Astrocyte (in vitro differentiated cells and primary cell): Measurements from ENCODE around the gene DES. TPM values are rescaled to one million over a fixed set of nuclear protein-coding genes. Genes with fewer than 3 reads are reported as not detected.

ENCODE experiments used
- DNase-seq: peaks from one replicate; pipeline ENCODE4 v3.0.0-alpha.2; 2010; ENCODE audit warnings: low read depth
- FAIRE-seq: peaks from 2 replicates; lab custom pipeline; 2011; peaks lifted over from hg19 to GRCh38; lab: Jason Lieb, UNC
- H2AFZ ChIP-seq: 2 replicates; pipeline ENCODE4 v1.6.0; 2012; ENCODE audit warnings: low read depth, low read length, inconsistent platforms
- H3K27ac ChIP-seq: 2 replicates; pipeline ENCODE4 v1.5.1; 2011; ENCODE audit warnings: low read depth, low read length, inconsistent platforms
- H3K27me3 ChIP-seq: 2 replicates; pipeline ENCODE4 v1.6.0; 2011; ENCODE audit warnings: low read length, inconsistent platforms; ENCODE audit not compliant: insufficient read depth
- H3K36me3 ChIP-seq: 2 replicates; pipeline ENCODE4 v1.5.1; 2011; ENCODE audit warnings: low read length, inconsistent platforms; ENCODE audit not compliant: insufficient read depth
- H3K4me1 ChIP-seq: 2 replicates; pipeline ENCODE4 v1.5.1; 2011; ENCODE audit warnings: low read length, inconsistent platforms; ENCODE audit not compliant: insufficient read depth
- H3K4me2 ChIP-seq: 2 replicates; pipeline ENCODE4 v1.6.0; 2012; ENCODE audit warnings: low read length, inconsistent platforms
- H3K4me3 ChIP-seq: 2 replicates; pipeline ENCODE4 v1.5.1; 2011; ENCODE audit warnings: low read depth, mild to moderate bottlenecking, low read length, inconsistent platforms; ENCODE audit not compliant: insufficient read depth
- H3K79me2 ChIP-seq: 2 replicates; pipeline ENCODE4 v1.6.0; 2012; ENCODE audit warnings: mild to moderate bottlenecking, low read length, inconsistent platforms; ENCODE audit not compliant: insufficient read depth
- H3K9ac ChIP-seq: 2 replicates; pipeline ENCODE4 v1.6.0; 2012; ENCODE audit warnings: mild to moderate bottlenecking, low read length, inconsistent platforms
- H3K9me3 ChIP-seq: 2 replicates; pipeline ENCODE4 v1.5.1; 2012; ENCODE audit warnings: low read depth, mild to moderate bottlenecking, low read length, inconsistent platforms; ENCODE audit not compliant: insufficient read depth
- H4K20me1 ChIP-seq: 2 replicates; pipeline ENCODE4 v1.6.0; 2012; ENCODE audit warnings: low read length, inconsistent platforms; ENCODE audit not compliant: insufficient read depth
- H3K27ac Mint-ChIP-seq: one replicate; pipeline ENCODE4 v1.8.0; 2021; ENCODE audit warnings: mild to moderate bottlenecking, mixed read lengths; ENCODE audit not compliant: unreplicated experiment
- H3K27me3 Mint-ChIP-seq: one replicate; pipeline ENCODE4 v1.8.0; 2021; ENCODE audit warnings: low read depth, mixed read lengths; ENCODE audit not compliant: unreplicated experiment
- H3K36me3 Mint-ChIP-seq: one replicate; pipeline ENCODE4 v1.8.0; 2021; ENCODE audit warnings: low read depth, mixed read lengths; ENCODE audit not compliant: unreplicated experiment
- H3K4me1 Mint-ChIP-seq: one replicate; pipeline ENCODE4 v1.8.0; 2021; ENCODE audit warnings: low read depth, mixed read lengths; ENCODE audit not compliant: unreplicated experiment
- H3K4me3 Mint-ChIP-seq: one replicate; pipeline ENCODE4 v1.8.0; 2021; ENCODE audit warnings: mild to moderate bottlenecking, moderate library complexity, mixed read lengths; ENCODE audit not compliant: unreplicated experiment
- H3K9me3 Mint-ChIP-seq: one replicate; pipeline ENCODE4 v1.8.0; 2021; ENCODE audit warnings: mild to moderate bottlenecking, mixed read lengths; ENCODE audit not compliant: unreplicated experiment
- CTCF ChIP-seq: IDR thresholded peaks from 2 replicates; pipeline ENCODE4 v1.5.1; 2011; ENCODE audit warnings: low read depth, mild to moderate bottlenecking, inconsistent platforms, low read length, moderate library complexity; ENCODE audit not compliant: insufficient read depth
- EZH2 ChIP-seq: IDR thresholded peaks from 2 replicates; pipeline ENCODE4 v1.6.1; 2012; ENCODE audit warnings: mild to moderate bottlenecking, low read length, inconsistent platforms; ENCODE audit not compliant: insufficient read depth
- total RNA-seq: library from RNA; stranded (reverse); gene quantifications from 2 replicates; pipeline ENCODE4 v1.2.1, GENCODE V29; 2021

DES gene
- total RNA-seq, 1 donor from 2014 or later = 5.4 TPM

- Histone ChIP-seq H3K4me3 (no peak overlapping the region), H3K79me2 (no peaks in the 10 kb centered on the region), H3K9ac (no peak overlapping the region), H3K27ac (no peak overlapping the region), H3K27me3 (no peaks in the 10 kb centered on the region), H3K4me2 (no peak overlapping the region), H2AFZ (no peak overlapping the region), H3K36me3 (no peaks in the 10 kb centered on the region), H3K4me1 (peaks cover 10% of the 10 kb centered on the region), H4K20me1 (no peaks in the 10 kb centered on the region), H3K9me3 (no peaks in the 10 kb centered on the region)
- no peaks in the 10 kb centered on the region for H3K36me3 Mint-ChIP-seq
- peaks cover 3% of the 10 kb centered on the region for H3K27me3 Mint-ChIP-seq
- no peak overlapping the region for H3K4me3 Mint-ChIP-seq
- TF ChIP-seq CTCF (no peak), EZH2 (no peak)
- DNase-seq (no peak), FAIRE-seq (no peak)
- peaks cover 36% of the 10 kb centered on the region for H3K4me1 Mint-ChIP-seq
- H3K27ac Mint-ChIP-seq = no peak overlapping the region
- no peaks in the 10 kb centered on the region for H3K9me3 Mint-ChIP-seq
These were observed 16.6 kb upstream of the DES start for GRCh38 chr2:219401606-219402005.

DNA sequence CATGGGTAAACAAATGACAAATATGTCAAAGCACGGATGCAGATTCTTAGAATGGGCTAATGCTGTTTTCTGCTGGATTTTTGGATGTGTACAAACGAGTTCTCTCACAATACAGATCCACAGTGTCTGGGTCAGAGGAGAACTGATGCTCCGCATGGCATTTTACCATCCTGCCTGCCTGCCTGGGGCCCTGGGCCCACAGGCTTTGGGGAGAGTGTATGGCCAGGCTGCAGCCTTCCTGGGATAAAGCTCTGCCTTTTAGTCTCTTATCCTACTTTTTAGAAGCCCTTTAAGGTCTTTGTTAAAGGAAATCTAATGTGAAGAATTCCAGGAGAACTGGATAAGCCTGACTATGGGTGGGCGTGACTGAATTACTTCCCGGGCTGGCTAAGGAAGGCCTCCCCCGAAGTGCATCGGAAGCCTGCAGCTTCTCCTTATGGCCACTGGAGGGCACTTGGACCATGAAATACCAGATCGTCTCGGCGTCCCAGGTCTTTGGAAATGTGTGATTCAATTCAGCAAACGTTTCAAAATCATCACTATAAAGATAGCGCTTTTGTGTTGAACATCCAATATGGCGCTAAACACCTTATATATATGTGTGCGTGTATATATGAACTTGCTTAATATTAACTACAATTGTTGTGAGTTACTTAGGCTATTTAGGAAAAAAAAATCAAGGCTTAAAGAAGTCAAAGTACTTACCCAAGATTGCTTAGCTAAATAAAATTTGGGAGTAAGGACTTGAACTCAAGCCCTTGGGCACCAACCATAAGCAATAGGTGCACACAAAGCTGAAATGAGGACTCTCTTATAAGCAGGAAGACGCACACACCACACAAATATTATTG lies 15.3 kb upstream of the DES start:
- Histone ChIP-seq H3K4me2 (no peak overlapping the region), H3K9me3 (no peaks in the 10 kb centered on the region), H3K27ac (no peak overlapping the region), H3K4me1 (peaks cover 20% of the 10 kb centered on the region), H3K27me3 (no peaks in the 10 kb centered on the region), H3K9ac (no peak overlapping the region), H3K36me3 (no peaks in the 10 kb centered on the region), H3K79me2 (no peaks in the 10 kb centered on the region), H3K4me3 (no peak overlapping the region), H2AFZ (no peak overlapping the region), H4K20me1 (no peaks in the 10 kb centered on the region)
- H3K36me3 Mint-ChIP-seq = no peaks in the 10 kb centered on the region
- H3K27ac Mint-ChIP-seq = peak overlapping the region; percentile 4
- H3K4me3 Mint-ChIP-seq = peak overlapping the region; percentile 50
- TF ChIP-seq EZH2 = no peak
- peak; percentile 99 for TF ChIP-seq CTCF
- FAIRE-seq (peak; percentile 72), DNase-seq (peak; percentile 64)
- no peaks in the 10 kb centered on the region for H3K9me3 Mint-ChIP-seq
- H3K4me1 Mint-ChIP-seq = peaks cover 39% of the 10 kb centered on the region
- peaks cover 3% of the 10 kb centered on the region for H3K27me3 Mint-ChIP-seq

GRCh38 chr2:219403861-219404260 lies 14.3 kb upstream of the DES start:
- no peaks in the 10 kb centered on the region for H3K36me3 ChIP-seq
- no peak overlapping the region for H3K27ac ChIP-seq
- Mint-ChIP-seq H3K36me3 (no peaks in the 10 kb centered on the region), H3K27me3 (peaks cover 3% of the 10 kb centered on the region), H3K4me3 (no peak overlapping the region), H3K9me3 (no peaks in the 10 kb centered on the region), H3K27ac (no peak overlapping the region), H3K4me1 (peaks cover 42% of the 10 kb centered on the region)
- H2AFZ ChIP-seq = no peak overlapping the region
- no peak overlapping the region for H3K4me3 ChIP-seq
- no peak overlapping the region for H3K4me2 ChIP-seq
- no peak for TF ChIP-seq EZH2
- H4K20me1 ChIP-seq = no peaks in the 10 kb centered on the region
- DNase-seq (no peak), FAIRE-seq (no peak)
- no peaks in the 10 kb centered on the region for H3K9me3 ChIP-seq
- H3K79me2 ChIP-seq = no peaks in the 10 kb centered on the region
- H3K9ac ChIP-seq = no peak overlapping the region
- H3K4me1 ChIP-seq = peaks cover 20% of the 10 kb centered on the region
- no peaks in the 10 kb centered on the region for H3K27me3 ChIP-seq
